Activated CD8-positive, alpha-beta memory T cell treated with anti-CD3 and anti-CD28 coated beads, Interleukin-2, amount 50 U/mL, for 1 hour (primary cell): ENCODE measurements around the gene UBE2L3.
"Not testable (repeated sequence)": the region's sequence is repeated elsewhere in the genome, so short reads cannot be mapped to it uniquely, and the experiment has no call there.

Experiments
- DNase-seq: peaks from one replicate; pipeline ENCODE4 v3.0.0-alpha.2; 2020; ENCODE audit errors: extremely low read depth

Gene UBE2L3

GRCh38 chr22:21599053-21599893, 31.8 kb downstream of the UBE2L3 start:
- no peak for DNase-seq

- no peak for DNase-seq
Measured at GRCh38 chr22:21602579-21602978, 35.1 kb downstream of the UBE2L3 start.

DNA sequence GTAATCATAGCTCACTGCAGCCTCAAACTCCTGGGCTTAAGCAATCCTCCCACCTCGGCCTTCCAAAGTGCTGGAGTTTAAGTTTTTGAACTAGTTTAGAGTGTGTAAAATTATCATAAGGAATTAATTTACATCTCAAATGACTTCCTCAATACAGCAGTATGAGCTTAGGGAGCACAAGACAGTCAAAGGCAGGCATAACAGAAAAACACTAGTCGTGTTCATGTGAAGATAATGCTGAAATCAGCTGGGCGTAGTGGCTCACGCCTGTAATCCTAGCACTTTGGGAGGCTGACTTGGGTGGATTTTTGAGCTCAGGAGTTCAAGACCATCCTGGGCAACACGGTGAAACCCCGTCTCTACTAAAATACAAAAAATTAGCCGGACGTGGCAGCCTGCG, 36.5 kb downstream of the UBE2L3 start:
- no peak for DNase-seq

- no peak for DNase-seq
Measured at GRCh38 chr22:21605887-21606564, 38.5 kb downstream of the UBE2L3 start.

- no peak for DNase-seq
Measured at GRCh38 chr22:21606775-21607174, 39.3 kb downstream of the UBE2L3 start.

GRCh38 chr22:21609556-21610157, 42.1 kb downstream of the UBE2L3 start:
- DNase-seq, result not testable (repeated sequence)

- DNase-seq, result no peak
Measured at GRCh38 chr22:21611210-21611977, 43.9 kb downstream of the UBE2L3 start.

DNA sequence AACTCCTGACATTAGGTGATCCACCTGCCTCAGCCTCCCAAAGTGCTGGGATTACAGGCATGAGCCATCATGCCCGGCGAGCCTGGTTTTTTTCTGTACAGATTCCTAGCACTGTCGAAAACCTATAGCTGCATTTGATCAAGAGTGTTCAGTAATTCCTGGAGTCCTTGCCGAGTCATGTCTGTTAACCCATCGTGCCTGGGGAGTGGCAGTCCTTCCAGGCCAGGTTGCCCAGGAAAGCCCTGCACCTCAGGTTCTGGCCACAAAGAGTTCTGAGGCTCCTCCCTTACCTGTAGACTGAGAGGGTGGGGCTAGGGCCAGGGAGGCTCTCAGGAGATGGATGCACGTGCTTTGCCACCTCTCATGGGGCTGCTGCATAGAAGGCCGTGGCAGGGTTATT, 45.3 kb downstream of the UBE2L3 start:
- no peak for DNase-seq

DNA sequence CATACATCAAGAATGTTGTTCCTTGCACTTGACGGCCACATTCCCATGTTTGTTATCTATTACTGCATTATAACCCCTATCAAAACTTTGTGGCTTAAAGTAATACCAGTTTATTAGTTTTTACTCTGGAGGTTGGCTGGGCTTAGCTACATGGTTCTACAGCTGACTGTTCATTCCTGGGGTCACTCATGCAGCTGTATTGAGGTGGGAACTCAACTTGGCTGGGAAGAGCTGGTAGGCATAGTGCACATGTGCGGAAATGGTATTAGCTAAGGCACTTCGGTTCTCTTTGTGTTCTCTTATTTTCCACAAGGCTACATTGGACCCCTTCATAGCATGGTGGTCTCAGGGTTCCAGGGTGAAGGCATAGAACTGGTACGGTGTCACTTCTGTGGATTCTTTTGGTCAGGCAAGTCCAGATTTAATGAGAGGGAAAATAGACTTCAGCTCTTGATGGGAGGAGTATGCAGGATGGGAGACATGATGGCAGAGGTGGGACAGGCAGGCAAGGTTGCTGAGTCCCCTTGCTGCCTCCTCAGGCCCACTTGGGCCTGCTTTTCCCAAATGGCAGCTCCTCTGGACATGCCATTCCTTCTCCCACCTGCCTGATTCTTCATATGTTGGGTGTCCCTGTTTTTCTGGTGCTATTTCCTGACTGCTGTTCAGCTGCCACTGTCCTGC, 46.2 kb downstream of the UBE2L3 start:
- no peak for DNase-seq

GRCh38 chr22:21615731-21616130, 48.2 kb downstream of the UBE2L3 start:
- DNase-seq, result no peak

DNA sequence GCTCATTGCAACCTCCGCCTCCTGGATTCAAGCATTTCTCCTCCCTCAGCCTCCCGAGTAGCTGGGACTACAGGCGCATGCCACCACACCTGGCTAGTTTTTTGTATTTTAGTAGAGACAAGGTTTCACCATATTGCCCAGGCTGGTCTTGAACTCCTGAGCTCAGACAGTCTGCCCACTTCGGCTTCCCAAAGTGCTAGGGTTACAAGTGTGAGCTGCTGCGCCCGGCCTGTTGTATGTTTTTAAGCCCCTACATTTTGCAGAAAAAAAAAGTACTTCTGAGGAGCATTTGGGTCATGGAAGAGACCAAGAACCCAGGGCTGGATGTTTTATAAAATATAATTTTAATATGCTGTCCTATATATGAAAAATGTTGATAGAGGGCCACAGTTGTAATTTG, 49.8 kb downstream of the UBE2L3 start:
- DNase-seq, result not testable (repeated sequence)

GRCh38 chr22:21621025-21621424, 53.5 kb downstream of the UBE2L3 start:
- no peak for DNase-seq

- no peak for DNase-seq
Measured at GRCh38 chr22:21622011-21622918, 54.8 kb downstream of the UBE2L3 start.

DNA sequence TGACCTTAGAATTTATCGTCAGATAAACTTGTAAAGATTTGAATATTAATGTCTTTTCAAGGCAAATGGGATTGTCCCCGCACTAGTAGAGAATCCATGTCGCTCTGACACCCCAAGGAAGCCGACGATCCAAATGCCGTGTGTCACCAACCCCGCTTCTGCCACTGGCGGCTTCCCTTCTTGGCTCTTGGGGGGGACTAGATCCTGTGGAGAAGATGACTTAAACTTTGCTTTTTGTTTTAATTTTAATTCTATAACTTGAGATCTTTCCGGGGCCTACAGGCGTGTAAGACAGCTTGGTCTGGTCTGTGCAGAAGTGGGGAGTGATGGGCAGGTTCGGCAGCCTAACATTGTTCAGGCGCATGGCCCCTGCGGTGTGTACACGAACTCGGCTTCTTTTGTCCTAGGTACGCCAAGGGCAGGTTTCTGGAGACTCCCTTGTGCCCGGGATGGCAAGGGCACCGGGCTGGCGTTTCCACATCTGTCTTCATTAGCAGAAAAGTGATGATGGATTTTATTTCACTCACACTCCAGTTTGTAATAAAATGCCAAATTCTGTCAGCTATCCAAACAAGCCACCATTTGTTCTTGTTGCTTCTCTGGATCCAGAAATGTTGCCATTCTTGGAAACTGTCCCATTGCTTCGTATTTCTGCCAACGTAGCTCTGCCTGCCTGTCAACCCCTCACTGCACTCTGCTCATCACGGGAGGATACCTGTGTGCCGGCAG, 55.6 kb downstream of the UBE2L3 start:
- no peak for DNase-seq

- DNase-seq, result no peak
Measured at GRCh38 chr22:21623648-21623970, 56.1 kb downstream of the UBE2L3 start.

- DNase-seq, result no peak
Measured at GRCh38 chr22:21624120-21624879, 56.8 kb downstream of the UBE2L3 start.

- DNase-seq, result no peak
Measured at GRCh38 chr22:21624880-21625791, 57.6 kb downstream of the UBE2L3 start.
